HK-2 (cell line): ENCODE results near the gene NHLH1.
"Not testable (repeated sequence)": the region's sequence is repeated elsewhere in the genome, so short reads cannot be mapped to it uniquely, and the experiment has no call there.

Experiments
- DNase-seq: peaks from one replicate; pipeline ENCODE4 v3.0.0-alpha.2; 2018; ENCODE audit not compliant: unreplicated experiment

Gene NHLH1

GRCh38 chr1:160377585-160378206 lies 10.8 kb downstream of the NHLH1 start:
- DNase-seq, result no peak

- not testable (repeated sequence) for DNase-seq
Measured at GRCh38 chr1:160384812-160385211, 17.9 kb downstream of the NHLH1 start.

GRCh38 chr1:160388406-160388805 lies 21.5 kb downstream of the NHLH1 start:
- DNase-seq, result not testable (repeated sequence)

GRCh38 chr1:160394673-160395072 lies 27.8 kb downstream of the NHLH1 start:
- DNase-seq, result no peak

GRCh38 chr1:160397651-160398050 lies 30.8 kb downstream of the NHLH1 start:
- DNase-seq, result no peak

- DNase-seq, result no peak
Measured at GRCh38 chr1:160398823-160399222, 32.0 kb downstream of the NHLH1 start.

GRCh38 chr1:160399544-160400222 lies 32.8 kb downstream of the NHLH1 start:
- no peak for DNase-seq

- DNase-seq, result no peak
Measured at GRCh38 chr1:160400223-160400645, 33.4 kb downstream of the NHLH1 start, which contains the start of gene VANGL2. TSS of gene VANGL2 (plus strand) at chr1:160400564. CDS start at chr1:160415838, 15,274 bp downstream.

- no peak for DNase-seq
Measured at GRCh38 chr1:160400646-160401486, 34.0 kb downstream of the NHLH1 start.

GRCh38 chr1:160401487-160401805 lies 34.6 kb downstream of the NHLH1 start:
- no peak for DNase-seq

- DNase-seq, result no peak
Measured at GRCh38 chr1:160402001-160402795, 35.3 kb downstream of the NHLH1 start.

- DNase-seq, result no peak
Measured at GRCh38 chr1:160403244-160403643, 36.4 kb downstream of the NHLH1 start.

- no peak for DNase-seq
Measured at GRCh38 chr1:160404094-160404493, 37.2 kb downstream of the NHLH1 start.

GRCh38 chr1:160405331-160405877 lies 38.5 kb downstream of the NHLH1 start:
- DNase-seq, result no peak

- no peak for DNase-seq
Measured at GRCh38 chr1:160406131-160406968, 39.5 kb downstream of the NHLH1 start.

GRCh38 chr1:160407839-160408801 lies 41.2 kb downstream of the NHLH1 start:
- peak; percentile 60 for DNase-seq

GRCh38 chr1:160408864-160409263 lies 42.0 kb downstream of the NHLH1 start:
- DNase-seq, result no peak

- DNase-seq, result no peak
Measured at GRCh38 chr1:160409486-160409885, 42.6 kb downstream of the NHLH1 start.

GRCh38 chr1:160410406-160411005 lies 43.6 kb downstream of the NHLH1 start:
- DNase-seq, result no peak
